DOHH2 (cell line): ENCODE measurements around the gene RHOBTB3.

Experiments
- CTCF ChIP-seq: fragments of 200-600 bp; sonication (generic); IDR thresholded peaks from one replicate; pipeline ENCODE4 v1.5.1; 2014; ENCODE audit warnings: antibody characterized with exemption, mild to moderate bottlenecking, low read depth, low read length; ENCODE audit not compliant: poor library complexity, severe bottlenecking
- EZH2phosphoT487 ChIP-seq: fragments of 200-600 bp; sonication (generic); IDR thresholded peaks from 2 replicates; pipeline ENCODE4 v1.6.1; 2017; ENCODE audit warnings: borderline replicate concordance, mild to moderate bottlenecking, antibody characterized with exemption, low read length, moderate library complexity, mixed read lengths

- TF ChIP-seq EZH2phosphoT487: no peak
- TF ChIP-seq CTCF: no peak
Measured at GRCh38 chr5:95727764-95728191, 3.4 kb upstream of the RHOBTB3 start.
